ENCODE results near the gene CCNY. TPM values are rescaled to one million over a fixed set of nuclear protein-coding genes. Genes with fewer than 3 reads are reported as not detected.
"Not testable (repeated sequence)": the region's sequence is repeated elsewhere in the genome, so short reads cannot be mapped to it uniquely, and the experiment has no call there.

Gene CCNY
- total RNA-seq, 1 experiment from 2014 or later = 42.1 TPM

DNA sequence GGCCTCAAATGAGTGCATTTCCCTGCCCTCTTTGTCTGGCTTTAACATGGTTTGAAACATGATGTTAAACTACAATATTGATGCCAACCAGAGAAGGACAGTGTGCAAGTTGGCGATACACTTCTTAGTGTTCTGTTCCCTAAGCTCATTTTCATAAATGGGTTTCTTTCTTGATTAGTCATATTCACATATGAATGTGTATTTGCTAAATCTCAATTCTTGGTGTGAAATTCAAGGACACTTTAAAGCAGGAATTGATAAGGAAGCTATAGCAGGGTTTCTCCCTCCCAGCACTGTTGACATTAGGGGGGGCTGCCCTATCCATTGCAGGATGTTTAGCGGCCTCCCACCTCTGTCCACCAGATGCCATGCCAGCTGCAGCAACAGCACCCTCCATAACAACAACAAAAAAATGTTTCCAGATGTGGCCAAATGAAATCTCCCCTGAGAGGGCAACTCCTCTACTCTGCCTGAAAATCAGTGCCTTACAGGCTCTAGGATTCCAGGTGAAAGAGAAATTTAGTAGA, 13.1 kb downstream of the CCNY start:
- DNase-seq (ENCODE audit: low read depth) = no peak
- in situ Hi-C loops (cut with HindIII; ENCODE audit: low pct_unique_long_range_greater_than_20kb, low sequenced_read_pairs) = no loop called here

DNA sequence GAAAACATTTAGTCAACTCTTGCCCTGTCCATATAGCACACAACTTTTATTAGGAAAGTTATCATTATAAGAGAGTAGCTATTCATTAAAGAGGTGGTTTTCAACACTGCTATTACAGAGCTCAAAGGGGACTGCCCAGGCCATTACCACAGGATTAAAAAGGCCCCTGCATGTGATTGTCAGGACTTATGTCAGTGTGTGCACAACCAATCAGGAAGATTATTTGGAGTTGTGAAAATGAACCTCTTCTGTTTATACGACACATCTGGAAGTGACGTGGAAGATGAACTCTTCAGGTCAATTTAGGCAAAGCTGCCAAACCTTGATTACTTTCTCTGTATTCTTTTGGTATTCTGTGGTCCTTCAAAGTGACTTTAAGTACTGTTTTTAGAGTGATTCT, 14.7 kb downstream of the CCNY start:
- DNase-seq (ENCODE audit: low read depth) = no peak
- in situ Hi-C loops (cut with HindIII; ENCODE audit: low pct_unique_long_range_greater_than_20kb, low sequenced_read_pairs) = no loop called here

DNA sequence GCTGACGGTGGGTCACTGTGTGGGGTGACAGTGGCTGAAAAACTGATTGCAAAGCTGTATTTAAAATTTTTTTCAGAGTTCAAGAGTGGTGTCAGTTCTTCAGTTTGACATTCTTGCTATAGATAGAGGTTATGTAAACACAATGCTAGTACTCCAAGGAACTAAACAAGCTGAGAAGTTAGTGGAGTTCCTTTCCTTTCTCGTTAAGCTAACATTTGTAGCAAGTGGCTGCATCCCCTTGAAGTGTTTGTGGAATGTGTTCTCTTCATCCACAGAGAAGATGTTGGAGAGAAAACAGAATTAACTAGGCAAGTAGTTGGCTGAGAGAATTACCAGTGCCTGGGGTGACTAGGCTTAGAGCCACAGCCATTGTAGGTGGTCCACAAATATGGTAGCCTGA, 15.8 kb downstream of the CCNY start:
- in situ Hi-C loops (cut with HindIII; ENCODE audit: low pct_unique_long_range_greater_than_20kb, low sequenced_read_pairs) = no loop called here
- DNase-seq (ENCODE audit: low read depth) = no peak

DNA sequence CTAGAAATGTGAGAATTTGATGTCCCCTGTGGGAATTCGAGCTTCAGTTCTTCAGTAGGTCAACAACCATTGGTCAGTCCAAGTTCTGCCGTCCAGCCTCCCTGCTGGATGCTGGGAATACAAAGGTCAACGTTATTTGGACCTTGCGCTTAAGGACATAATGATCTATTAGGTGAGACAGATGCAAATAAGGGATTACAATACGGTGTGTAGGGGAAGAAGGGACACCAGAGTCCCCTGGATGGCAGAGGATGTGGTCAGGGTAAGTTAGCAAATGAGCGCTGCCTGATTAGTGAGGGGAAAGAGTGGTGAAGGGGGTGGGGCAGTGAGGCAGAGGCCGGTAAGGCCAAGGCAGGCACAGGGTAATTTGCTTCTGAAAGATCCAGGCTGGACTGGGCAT, 16.2 kb downstream of the CCNY start:
- DNase-seq (ENCODE audit: low read depth) = no peak
- in situ Hi-C loops (cut with HindIII; ENCODE audit: low pct_unique_long_range_greater_than_20kb, low sequenced_read_pairs) = no loop called here

DNA sequence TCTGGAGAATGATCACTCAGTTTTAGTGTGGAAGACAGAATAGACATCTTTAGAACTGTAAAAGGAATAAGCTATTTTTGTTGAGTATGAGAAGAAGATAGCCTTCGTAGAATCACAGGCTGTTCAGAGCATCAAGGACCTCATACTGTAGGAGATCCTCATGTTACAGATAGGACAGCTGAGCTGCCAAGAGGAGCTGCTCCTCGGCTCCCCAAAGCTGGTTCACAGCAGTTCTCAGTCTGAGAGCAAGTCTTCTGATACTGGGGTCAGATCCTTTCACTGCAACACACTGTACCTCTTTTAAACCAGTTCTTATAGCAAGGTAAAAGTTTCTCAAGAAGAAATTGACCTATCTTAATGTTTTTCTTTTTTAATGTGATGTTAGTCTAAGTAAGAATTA, 17.1 kb downstream of the CCNY start:
- DNase-seq (ENCODE audit: low read depth) = no peak
- in situ Hi-C loops (cut with HindIII; ENCODE audit: low pct_unique_long_range_greater_than_20kb, low sequenced_read_pairs) = no loop called here

DNA sequence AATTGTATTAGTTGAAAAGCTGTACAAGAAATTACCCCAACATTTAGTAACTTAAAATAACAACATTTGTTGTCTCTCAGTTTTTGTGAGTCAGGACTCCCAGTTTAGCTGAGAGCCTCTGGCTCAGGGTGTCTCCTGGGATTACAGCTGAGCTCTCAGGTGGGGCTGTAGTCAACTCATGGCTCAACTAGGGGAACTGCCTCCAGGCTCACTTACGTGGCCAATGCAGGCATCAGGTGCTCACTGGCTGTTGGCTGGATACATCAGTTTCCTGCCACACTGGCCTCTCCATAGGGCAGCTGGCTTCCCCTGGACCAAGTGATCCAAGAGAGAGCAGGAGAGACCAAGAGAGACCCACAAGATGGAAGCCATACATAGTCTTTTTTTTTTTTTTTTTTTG, 17.5 kb downstream of the CCNY start:
- in situ Hi-C loops (cut with HindIII; ENCODE audit: low pct_unique_long_range_greater_than_20kb, low sequenced_read_pairs) = no loop called here
- no peak for DNase-seq (ENCODE audit: low read depth)

DNA sequence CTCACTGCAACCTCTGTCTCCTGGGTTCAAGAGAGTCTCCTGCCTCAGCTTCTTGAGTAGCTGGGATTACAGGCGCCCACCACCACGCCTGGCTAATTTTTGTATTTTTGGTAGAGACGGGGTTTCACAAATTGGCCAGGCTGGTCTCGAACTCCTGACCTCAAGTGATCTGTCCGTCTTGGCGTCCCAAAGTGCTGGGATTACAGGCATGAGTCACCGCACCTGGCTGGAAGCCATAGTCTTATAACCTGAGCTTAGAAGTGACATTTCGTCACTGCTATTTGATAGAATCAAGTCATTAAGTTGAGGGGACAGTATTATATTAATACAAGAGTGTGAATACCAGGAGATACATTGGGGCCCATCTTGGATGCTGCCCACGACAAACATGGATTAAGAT, 17.9 kb downstream of the CCNY start:
- DNase-seq (ENCODE audit: low read depth); in situ Hi-C loops (cut with HindIII; ENCODE audit: low pct_unique_long_range_greater_than_20kb, low sequenced_read_pairs): not testable (repeated sequence)

DNA sequence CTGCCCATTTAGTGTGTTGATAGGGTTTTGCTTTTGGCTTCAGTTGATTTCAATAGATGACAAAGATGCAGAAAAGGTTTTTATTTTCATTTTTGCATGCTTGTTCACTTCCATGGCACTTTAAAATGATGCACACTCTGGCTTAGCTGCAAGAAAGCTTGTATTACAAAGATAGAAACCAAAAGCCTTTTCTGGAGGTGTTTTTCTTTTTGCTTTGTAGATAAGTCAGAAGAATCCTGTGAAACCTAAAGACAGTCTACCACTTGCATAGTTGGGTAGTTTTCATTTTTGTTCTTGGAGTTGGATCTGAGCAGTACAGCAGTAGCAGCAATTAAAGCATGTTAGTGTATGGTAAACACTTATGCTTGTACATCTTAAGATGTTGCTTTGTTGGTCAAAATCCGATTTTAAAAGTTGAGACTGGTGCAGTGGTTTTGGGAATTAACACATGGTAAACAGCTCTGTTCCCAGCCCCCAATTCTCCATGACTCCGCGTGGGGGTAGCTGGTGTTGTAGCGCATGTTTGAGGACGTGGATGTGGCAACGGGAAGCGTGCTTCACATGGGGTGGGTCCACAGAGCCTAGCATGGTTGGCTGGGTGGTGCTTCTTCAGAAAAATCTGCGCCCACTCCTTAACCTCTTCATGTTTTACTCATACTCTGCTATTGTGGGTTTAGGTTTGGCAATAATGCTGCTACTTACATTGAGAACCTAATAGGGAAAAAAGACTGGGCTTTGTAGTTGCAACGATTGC, 19.8 kb downstream of the CCNY start:
- in situ Hi-C loops (cut with HindIII; ENCODE audit: low pct_unique_long_range_greater_than_20kb, low sequenced_read_pairs) = no loop called here

DNA sequence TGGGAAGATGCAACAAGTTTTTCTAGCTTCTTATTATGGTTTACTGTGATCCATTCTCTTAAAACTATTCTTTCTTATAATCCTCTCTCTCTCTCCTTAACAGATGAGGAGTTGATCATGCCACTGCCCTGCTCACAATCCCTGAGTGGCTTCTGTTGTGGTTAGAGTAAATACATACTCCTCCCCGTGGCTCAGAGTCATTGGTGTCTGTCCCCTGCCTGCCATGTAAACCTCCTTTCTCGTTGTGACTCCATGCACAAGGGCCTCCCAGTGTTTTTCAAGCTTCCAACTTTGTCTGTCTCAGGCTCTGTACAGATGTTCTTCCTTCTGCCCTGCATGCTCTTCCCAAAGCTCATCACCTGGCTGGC, 20.4 kb downstream of the CCNY start:
- in situ Hi-C loops (cut with HindIII; ENCODE audit: low pct_unique_long_range_greater_than_20kb, low sequenced_read_pairs) = no loop called here
- no peak for DNase-seq (ENCODE audit: low read depth)

More for the DNA sequence above, 19.8 kb downstream of the CCNY start:
- DNase-seq (ENCODE audit: low read depth) = no peak

DNA sequence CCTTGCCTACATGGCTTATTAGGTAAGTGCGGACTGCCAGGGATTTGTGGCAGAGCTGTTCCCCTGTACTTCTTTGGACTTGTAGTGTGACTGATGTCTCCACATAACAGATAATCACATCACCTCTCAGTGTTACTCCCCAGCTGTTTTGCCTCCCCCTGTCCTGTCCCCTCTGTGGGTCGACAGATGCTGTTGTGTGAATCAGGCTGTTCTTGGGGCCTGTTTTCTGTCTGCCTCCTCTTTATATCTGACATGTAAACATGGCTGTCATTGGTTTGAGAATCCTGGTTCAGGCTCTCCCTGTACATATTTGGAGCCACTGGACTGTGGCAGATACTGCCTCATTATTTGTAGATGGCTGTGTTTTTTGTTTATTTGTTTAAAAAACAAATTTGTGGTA, 22.7 kb downstream of the CCNY start:
- no peak for DNase-seq (ENCODE audit: low read depth)
- in situ Hi-C loops (cut with HindIII; ENCODE audit: low pct_unique_long_range_greater_than_20kb, low sequenced_read_pairs) = no loop called here

DNA sequence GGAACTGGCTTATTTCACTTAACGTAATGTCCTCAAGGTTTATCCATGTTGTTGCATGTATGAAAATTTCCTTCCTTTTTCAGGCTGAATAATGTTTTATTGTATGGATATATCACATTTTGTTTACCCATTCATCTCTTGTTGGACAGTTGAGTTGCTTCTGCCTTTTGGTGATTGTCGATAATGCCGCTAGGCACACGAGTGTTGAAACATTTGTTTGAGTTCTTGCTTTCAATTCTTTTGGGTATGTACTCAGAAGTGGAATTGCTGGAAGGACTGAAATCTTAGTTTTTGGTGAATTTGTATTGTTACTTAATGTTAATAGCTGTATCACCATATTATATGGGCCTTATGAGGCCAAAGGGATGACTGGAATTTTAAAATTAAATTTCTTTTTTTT, 23.6 kb downstream of the CCNY start:
- in situ Hi-C loops (cut with HindIII; ENCODE audit: low pct_unique_long_range_greater_than_20kb, low sequenced_read_pairs) = no loop called here
- no peak for DNase-seq (ENCODE audit: low read depth)

DNA sequence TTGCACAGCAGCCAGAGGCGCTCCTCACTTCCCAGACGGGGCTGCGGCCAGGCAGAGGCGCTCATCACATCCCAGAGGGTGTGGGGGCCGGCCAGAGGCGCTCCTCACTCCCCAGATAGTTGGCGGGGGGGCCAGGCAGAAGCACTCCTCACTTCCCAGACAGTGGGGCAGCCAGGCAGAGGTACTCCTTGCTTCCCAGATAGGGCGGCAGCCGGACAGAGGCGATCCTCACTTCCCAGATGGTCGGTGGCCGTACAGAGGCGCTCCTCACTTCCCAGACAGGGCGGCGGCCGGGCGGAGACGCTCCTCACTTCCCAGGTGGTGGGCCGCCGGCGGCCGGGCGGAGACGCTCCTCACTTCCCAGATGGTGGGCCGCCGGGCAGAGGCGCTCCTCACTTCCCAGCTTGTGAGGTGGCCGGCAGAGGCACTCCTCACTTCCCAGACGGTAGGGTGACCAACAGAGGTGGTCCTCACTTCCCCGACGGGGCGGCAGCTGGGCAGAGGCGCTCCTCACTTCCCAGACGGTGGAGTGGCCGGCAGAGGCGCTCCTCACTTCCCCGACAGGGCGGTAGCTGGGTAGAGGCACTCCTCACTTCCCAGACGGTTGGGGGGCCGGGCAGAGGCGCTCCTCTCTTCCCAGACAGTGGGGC, 26.5 kb downstream of the CCNY start:
- in situ Hi-C loops (cut with HindIII; ENCODE audit: low pct_unique_long_range_greater_than_20kb, low sequenced_read_pairs) = no loop called here
- DNase-seq (ENCODE audit: low read depth) = no peak

DNA sequence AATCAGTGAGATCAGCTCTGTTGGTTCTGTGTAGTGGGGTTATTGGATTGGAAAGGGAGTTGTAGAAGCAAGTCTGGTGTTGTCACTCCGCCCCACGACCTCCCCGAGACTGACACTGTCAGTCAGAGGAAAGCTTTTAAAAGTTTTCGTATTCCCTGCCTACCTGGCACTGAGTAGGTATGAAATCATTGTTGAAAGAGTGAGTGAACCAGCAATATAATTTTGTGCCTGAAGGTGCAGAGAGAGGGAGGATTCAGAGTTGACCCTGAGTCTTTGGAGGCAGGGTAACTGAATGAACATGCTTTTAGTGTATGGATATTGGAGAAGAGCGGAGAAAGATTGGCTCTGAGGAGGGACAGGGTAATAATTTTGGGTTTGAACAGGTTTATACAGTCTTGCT, 27.3 kb downstream of the CCNY start:
- in situ Hi-C loops (cut with HindIII; ENCODE audit: low pct_unique_long_range_greater_than_20kb, low sequenced_read_pairs) = no loop called here
- no peak for DNase-seq (ENCODE audit: low read depth)

DNA sequence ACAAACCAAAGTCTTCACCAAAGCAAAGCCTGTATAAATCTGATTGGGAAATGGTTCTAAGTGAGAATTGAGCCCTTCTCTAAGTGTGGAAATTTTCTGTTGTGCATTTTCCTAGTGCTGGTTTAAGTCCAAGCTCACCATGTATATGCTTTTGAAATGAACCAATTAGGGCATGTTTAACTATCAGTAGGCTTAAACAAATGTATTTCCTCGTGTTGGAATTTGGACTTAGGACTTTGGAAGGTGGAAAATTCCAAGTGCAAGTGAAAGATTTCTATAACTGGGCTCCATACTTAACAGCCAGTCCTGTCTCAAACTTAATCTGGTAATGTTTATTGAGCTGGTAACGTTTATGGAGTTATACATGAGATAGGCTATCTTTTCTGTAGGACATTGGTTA, 28.5 kb downstream of the CCNY start:
- no peak for DNase-seq (ENCODE audit: low read depth)
- in situ Hi-C loops (cut with HindIII; ENCODE audit: low pct_unique_long_range_greater_than_20kb, low sequenced_read_pairs) = no loop called here

DNA sequence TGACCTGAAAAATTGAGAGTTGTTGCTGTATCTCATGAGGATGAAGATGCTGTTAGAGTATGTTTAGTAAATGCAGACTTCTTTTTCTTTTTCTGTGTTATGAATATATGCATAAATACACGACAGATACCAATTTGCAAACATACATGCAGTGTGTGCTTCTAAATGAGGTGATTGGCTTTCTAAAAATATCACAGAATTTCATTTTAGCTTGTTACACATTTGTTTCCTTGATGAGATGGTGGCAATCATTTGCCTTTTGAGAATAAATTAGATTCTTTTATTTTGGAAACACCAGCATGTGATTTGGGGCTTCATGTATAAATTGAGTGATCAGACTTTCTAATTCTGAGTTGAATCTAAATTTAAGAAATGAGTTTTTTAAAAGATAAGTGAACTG, 29.7 kb downstream of the CCNY start:
- DNase-seq (ENCODE audit: low read depth) = no peak
- in situ Hi-C loops (cut with HindIII; ENCODE audit: low pct_unique_long_range_greater_than_20kb, low sequenced_read_pairs) = no loop called here

DNA sequence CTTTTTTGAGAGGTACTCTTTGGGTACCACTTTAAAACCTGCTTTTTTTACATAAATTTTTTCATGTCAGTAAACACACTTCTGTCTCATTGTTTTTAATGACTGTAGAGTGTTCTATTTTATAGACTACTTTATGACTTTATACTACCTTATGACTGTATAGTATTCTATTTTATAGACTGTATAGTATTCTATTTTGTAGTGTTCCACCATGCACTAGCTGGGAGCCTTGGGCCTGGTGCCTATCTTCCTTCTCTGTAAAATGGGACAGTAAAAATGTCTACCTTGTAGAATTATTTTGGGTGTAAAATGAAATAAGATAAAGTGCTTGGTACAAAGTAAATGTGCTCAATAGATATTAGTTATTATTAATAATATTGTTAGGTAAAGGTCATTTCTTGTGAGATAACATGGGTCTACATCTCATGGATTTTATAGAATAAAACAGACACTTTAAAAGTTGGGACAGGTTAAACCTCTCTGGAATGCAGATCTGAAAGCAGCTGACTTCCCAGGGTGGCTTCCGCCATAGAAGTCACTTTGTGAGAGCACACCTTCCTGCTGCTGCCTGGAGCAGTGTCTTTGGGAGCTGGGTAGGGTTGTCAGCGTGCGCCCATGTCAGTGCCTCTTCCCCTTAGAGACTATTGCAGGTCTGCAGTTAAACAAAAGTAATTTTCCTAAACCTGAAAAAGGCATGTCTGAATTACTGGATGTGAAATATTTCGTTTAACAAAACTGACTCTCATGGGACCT, 31.0 kb downstream of the CCNY start:
- in situ Hi-C loops (cut with HindIII; ENCODE audit: low pct_unique_long_range_greater_than_20kb, low sequenced_read_pairs) = no loop called here
- no peak for DNase-seq (ENCODE audit: low read depth)

DNA sequence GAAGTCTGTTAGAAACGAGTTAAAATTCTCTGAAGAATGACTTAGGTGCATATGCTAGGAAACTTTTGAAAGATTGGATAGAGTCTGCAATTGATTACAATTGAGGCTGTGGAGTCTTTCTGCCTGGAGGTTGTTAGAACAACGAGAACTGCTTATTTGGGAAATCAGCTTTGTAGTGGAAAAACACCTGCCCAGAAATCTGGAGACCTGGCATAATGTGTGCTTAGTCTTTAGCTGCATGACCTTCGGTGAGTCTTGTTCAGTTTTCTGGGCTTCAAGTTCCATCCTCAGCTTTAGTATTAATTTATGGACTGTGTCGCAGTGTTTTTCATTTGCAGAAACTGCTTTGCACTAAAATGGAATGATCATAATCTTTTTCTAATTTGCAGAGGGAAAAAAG, 31.7 kb downstream of the CCNY start:
- in situ Hi-C loops (cut with HindIII; ENCODE audit: low pct_unique_long_range_greater_than_20kb, low sequenced_read_pairs) = no loop called here

DNA sequence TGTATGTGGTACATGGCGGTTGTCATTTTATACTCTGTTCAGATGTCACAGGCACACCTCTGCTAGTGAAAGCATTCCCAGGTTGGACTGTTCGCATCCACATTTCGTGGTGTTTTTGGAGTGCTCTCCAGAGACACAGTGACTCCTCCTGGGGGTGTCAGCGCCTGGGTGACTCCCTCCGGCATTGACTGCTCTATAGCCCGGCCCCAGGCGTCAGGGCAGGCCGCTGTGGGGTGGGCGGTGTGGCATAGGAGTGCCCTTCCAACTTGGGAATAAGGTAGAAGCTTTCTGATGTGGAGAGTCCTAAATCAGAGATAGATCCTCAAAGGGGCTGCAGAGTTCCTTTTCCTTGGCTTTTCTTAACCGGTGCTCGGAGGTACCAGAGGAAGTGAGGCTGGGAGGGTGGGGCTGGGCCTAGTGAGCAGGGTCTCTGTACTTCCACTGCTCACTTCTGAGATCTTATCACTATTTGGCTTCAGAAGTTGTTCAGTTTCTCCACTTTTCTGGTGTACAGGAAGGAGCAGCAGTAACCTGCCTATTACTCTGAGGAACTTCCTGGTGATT, 32.3 kb downstream of the CCNY start:
- in situ Hi-C loops (cut with HindIII; ENCODE audit: low pct_unique_long_range_greater_than_20kb, low sequenced_read_pairs) = no loop called here
- DNase-seq (ENCODE audit: low read depth) = no peak

More for the DNA sequence above, 31.7 kb downstream of the CCNY start:
- no peak for DNase-seq (ENCODE audit: low read depth)

DNA sequence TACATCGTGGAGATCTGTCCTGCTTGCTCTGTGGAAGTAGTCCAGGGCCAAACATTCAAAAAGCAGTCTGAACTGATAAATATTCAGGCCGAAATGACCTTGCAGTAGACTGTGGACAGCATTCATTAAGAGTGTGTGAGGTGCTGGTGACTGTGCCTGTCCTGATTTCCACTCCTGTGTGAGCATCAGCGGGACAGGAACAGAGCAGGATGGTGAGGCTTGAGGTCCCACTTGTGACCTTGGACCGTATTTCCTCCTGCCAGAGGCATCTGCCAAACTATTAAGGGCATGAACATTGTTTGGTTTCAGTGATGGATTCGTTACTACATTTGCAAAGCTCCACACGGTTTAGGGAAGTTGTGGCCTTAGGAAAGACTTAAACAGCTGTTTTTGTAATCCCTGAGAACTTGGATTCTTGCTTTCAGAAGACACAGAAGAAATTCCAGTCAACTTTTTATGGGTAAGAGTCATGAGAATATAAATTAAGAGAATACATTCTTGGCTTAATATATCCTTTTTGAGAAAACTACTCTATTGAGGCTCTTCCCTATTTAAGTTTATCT, 32.8 kb downstream of the CCNY start:
- DNase-seq (ENCODE audit: low read depth) = no peak
- in situ Hi-C loops (cut with HindIII; ENCODE audit: low pct_unique_long_range_greater_than_20kb, low sequenced_read_pairs) = no loop called here
